NCI-H2107 treated with DMSO at 0.1 percent for 48 hours (cell line): Measurements from ENCODE around the gene AADACL2.
"Not testable (repeated sequence)": the region's sequence is repeated elsewhere in the genome, so short reads cannot be mapped to it uniquely, and the experiment has no call there.

Source experiments
- DNase-seq: peaks from one replicate; lab custom pipeline; 2025; ENCODE audit not compliant: unreplicated experiment; lab: John Stamatoyannopoulos, UW

The AADACL2 gene

DNA sequence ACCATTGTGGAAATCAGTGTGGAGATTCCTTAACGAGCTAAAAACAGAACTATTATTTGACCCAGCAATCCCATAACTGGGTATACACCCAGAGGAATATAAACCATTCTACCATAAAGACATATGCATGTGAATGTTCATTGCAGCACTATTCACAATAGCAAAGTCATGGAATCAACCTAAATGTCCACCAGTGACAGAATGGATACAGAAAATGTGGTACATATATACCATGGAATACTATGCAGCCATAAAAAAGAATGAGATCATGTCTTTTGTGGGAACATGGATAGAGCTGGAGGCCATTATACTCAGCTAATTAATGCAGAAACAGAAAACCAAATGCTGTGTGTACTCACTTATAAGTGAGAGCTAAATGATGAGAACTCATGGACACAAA, 31.0 kb downstream of the AADACL2 start:
- DNase-seq, result not testable (repeated sequence)

DNA sequence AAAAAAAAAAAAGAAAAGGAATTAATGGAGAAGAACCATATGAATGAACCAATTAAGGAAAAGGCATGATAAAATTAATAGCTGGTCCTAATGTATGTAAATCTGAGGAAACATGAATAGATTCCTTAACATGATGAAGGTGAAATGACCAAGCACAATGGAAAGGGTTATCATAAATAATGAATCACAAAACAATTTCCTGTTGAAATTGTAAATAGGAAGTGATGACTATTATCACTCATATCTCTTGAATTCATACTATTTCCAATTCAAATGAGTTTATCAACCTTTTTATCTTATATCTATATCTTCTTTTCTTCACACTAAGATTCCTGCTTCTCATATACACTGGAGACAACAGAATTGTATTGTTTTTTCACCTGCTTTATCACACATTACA, 32.0 kb downstream of the AADACL2 start:
- DNase-seq, result no peak

DNA sequence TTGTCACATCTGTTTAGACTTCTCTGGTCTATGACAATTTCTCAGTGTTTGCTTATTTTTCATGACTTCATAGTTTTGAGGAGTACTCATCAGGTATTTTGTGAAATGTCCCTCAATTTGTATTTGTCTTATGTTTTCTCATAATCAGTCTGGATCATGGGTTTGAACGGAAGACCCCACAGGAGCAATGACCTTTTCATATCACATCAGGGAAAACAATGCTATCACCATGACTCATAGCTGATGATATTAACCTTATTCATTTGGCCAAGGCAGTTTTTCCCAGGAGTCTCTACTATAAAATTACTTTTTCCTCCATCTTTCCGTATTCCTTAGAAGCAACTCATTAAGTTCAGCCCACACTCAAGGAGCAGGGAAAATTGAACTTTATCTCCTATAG, 32.7 kb downstream of the AADACL2 start:
- no peak for DNase-seq

DNA sequence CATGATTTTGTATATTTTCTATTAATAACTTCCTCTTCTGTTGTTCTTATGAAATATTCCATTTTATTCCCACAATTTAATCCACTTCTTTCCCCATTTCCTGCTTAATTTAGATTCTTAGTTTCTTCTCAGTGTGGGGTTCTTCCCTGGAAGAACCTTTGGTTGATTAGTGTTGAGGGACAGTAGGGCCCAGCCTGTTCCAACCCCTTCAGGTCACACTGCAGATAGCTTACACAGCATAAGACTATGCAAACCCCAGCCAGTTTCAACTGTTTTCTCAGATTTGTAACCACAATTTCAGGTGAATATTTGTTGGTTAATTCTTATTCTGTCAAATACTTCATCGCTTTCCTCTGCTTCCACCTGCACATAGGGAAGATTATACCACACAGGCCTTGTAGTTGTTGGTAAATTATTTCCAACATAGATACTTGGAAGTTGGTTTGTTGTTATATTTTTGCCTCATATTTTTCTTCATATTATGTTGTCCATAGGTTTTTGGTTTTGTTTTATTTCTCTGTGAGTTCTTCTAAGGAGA, 34.7 kb downstream of the AADACL2 start:
- no peak for DNase-seq

DNA sequence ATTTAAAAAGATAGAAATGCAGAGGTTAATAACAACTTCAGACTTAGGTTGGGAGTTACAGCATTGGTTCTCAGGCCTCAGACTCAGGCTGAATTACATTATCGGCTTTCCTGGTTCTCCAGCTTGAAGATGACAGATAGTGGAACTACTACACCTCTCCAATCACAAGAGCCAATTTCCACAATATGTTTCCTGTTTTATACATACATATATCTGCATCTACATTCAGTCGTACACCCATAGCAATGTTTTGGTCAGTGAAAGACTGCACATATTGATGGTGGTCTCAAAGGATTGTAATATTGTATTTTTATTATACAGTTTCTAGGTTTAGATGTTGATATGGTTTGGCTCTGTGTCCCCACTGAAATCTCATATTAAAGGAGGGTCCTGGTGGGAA, 35.4 kb downstream of the AADACL2 start:
- no peak for DNase-seq

DNA sequence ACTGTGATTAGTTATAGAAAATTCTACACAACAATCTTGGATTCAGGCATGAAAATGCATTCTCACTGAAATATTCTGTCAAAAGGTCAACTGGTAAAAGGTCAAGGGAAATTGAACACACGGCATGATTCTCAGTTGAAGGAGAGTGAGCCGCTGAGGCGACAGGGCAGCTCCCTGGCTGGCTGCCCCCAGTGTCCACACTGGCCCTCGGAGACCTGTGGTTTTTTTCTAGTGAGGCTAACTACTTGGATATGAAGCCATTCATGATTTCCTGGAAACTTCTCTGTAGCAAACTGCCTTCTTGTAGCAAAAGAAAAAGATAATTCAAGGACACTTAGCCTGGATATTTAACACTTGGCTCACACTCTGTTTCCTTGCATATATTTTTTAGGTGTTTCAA, 37.2 kb downstream of the AADACL2 start:
- no peak for DNase-seq

DNA sequence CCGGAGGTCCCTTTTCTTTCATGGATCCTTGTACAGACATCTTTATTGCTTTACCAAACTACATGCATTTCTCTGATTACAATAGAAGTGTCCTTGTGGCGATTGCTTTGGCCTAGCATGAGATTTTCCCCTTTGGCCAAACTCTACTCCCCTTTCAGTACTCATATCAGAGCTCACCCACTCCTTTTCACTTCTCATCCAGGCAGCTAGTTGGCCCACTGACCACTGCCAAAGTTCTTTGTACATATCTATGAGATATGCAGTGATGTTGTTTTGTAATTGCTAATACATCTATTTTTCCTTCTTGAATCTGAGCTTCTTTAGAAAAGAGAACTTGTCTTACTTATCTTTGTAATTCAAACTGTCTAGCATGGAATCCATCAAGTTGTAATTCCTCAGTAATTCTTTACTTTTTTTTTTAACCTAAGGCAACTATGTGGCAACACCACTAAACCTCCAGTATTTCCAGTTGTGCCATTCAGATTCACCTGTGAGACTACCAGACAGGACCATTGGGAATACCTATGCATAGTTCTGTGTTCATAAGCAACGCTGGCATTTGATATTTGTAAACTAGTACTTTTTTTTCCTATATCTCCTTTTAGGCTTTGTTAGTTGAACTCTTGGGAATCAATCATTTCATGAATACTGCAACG, 39.2 kb downstream of the AADACL2 start:
- DNase-seq, result no peak

DNA sequence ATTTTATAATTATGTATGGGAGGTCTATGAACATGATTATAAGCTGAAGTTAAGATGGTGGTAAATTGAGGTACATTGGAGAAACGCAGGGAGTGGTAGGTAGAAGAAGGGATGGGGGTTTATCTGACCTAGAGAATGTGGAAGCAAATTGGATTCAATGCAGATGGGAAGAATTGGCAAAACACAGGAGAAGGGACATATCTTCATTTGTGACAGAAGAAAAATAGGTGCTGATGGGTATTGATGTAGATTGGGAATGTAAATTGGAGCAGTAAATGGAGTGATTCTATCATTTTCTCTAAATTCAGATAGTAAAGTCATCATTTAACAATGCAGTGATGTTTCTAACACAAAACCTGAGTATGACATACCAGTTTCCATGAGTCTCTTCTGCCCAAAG, 40.5 kb downstream of the AADACL2 start:
- no peak for DNase-seq

DNA sequence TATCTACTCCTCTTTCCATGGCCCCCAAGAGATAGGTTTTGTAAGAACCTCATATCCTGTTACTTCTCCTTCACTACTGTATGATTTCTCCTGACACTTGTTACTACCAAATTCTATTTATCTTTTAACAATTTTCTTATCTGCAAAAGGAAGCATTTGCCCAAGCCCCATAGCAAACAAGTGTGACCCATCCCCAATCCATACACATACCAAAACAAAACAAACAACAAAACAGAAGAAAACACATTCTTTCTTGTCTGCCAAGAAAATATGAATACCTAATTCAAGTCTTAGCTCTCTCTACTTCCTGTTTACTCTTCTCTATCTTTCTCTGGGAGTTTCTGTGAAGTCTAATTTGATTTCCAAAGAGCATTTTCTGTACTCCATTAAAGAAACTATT, 41.2 kb downstream of the AADACL2 start:
- DNase-seq, result no peak

DNA sequence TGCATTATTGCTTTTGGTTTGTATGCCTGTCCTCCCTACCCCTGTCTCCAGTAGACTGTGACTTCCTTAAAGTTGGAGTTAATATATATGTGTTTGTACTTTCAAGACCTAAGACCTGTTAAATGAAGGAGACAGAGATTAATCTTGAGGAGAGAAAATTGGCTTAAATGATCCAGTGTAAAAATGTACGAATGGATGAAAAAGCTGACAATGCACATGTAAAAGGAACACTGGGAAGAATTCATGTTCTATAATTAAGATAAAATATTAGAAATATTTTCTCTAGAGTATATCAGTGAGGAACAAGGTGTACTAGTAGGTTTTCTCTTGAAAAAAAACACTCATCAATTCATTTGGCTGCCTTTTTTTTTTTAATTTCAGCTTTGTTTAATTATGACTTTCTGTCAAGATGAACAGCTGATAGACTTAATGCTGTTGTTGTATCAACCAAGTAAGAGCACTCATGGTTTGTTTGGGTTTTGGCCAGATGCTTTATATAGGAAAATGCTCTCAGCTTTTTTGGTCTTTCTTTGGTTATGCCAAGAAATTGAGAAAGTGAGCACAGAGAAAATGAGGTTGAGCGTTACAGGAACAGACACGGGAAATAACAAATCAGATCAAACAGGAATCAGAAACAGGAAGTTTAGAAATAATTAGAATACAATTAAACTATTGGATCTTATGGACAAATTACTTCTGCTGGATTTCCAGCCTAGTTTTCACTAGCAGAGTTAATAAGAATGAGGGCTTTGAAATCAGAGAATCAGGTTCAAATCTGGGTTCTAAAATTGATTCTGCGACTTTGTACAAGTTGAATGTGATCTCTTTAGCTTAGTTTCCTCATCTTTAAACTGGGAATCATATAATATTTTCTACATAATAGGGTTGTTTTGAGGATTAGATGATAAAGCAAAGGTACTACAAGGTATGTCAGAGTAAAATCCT, 41.9 kb downstream of the AADACL2 start:
- no peak for DNase-seq

DNA sequence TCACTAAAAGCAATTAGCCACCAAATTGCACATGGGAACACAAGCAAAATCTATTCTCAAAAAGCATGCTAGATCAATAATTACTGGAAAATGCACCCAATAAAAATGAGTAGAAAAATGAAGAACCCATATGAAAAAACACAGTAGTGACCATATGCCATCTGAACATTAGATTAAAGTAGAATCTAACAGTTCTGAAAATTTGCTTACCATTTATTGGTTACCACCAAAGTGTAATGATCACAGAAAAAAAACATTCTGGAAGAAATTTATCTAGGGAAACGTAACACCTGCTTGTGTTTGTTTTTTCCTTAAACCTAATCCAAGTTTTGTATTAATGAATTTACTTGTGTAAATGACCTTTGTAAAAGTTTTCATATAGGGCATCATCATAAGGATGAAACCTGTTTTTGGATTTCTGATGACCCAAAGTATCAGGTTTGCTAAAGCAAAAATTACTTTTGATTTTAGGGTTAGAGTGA, 42.6 kb downstream of the AADACL2 start:
- DNase-seq, result no peak

DNA sequence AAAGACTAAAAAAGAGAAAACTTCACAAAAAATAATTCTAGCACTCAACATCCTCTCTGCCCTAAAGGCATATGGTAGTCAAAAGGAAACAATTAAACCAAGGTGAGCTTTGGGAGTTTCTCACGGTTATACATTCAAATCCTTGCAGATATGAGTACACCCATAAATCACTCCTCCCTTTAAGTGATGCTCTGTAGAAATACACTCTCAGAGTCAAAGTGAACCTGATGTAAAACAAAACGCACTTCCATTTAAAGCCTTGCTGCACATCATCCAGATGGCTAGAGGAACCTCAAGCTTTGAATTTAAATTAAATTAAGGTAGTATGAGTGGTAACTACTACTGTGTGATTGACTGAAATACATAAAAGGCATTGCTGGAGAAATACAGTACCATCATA, 44.2 kb downstream of the AADACL2 start:
- DNase-seq, result no peak

DNA sequence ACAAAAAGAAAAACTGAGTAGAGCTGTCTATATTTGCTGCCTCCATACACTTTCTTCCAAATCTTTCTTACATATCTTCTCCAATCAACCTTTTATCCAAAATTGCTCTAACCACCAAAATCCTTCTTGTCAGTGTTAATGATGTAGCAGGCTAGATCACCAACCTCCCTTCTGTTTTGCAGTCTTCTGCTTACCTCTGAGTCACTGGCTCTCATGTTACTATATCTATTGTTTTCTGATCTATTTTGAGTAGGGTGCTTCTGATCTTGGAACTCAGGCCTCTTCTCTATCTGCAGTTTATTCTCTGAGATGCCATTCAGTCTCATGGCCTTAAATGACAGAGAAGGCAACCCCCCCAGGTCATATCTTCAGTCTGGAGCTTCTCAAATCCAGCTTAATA, 53.9 kb downstream of the AADACL2 start:
- peak; percentile 56 for DNase-seq

DNA sequence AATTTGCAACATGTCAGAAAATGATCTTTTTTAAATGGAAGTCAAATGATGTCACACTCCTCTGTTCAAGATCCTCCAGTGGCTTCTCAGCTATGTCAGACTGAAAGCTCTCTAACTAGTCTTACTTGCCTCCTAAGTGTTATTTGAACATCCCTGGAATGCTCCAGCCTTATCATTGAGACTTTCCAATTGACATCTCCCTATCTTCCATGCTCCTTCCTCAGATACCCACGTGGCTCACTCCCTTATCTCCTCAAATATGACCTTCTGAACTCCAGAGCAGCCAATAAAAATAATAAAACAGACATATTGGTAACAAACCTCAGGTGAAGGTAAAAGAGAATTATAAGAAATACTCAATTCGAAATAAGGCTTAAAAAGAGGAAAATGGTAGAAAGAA, 54.7 kb downstream of the AADACL2 start:
- no peak for DNase-seq

DNA sequence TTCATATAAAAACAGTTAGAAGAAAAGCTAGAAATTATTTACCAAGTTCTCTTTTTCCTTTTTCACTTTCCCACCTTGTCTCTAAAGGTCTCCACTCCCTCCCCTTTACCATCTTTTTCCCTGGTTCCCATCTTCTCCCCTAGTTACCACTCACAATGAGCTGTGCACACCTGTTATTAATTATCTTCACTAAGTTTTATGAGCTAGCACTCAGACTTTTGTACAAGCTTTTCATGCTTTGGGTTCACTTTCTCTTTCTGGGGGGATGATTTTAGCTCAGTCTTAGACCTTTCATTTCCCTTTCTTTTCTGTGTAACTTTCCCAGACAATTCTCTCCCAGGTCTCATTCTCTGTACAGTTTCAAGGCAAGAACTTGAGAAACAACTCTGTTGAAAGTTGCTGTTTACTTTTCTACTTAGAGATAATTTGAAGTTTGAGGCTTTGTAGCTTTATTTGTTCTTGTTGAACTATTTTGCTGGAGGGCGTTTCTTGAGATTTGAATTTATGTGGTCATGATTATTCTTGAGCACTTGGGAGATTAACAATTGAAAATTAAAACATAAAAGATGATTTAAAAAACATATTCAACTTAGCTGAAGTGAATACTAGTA, 56.2 kb downstream of the AADACL2 start:
- no peak for DNase-seq

DNA sequence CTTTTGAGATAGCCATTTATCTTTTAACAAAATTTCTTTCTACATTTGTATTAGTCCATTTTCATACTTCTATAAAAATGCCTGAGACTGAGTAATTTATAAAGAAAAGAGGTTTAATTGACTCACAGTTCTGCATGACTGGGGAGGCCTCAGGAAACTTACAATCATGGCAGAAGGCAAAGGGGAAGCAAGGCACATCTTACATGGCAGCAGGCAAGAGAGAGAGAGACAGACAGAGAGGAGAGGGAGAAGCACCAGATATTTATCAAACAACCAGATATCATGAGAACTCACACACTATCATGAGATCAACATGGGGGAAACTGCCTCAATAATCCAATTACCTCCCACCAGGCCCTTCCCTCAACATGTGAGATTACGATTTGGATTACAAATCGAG, 57.0 kb downstream of the AADACL2 start:
- not testable (repeated sequence) for DNase-seq

DNA sequence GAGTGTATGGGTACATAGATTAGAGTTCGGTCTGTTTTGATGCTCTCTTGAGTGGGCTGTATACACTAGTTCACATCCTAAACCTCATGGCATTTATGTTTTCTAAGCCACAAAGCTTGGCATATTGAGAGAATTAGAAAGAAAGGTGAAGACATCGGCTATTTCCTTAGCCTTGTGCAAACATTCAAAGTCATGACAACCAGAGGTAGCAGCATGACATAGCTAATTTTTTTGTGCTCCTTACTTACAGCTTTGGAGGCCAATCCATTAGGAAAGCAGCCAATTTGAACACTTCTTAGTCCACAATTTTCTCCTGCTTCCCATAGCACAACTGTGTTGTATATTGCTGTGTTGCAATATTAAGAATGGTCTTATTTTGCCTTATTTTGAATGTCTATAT, 58.7 kb downstream of the AADACL2 start:
- no peak for DNase-seq

DNA sequence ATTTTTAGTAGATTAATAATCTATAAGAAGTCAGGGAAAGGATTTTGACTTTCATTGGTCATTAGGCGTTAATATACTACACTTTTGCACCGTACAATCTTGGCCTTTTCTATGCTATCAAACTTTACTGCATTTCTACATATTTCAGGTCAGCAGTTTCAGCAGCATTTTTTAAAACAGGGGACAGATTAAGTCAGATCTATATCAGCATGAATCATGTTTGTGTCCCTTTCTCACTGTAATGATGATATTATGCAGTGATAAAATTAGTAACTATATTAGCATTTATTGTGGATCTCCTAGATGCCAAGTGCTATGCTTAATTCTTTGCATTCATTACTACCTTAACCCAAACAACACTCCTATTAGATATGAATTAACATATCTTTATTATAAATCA, 59.9 kb downstream of the AADACL2 start:
- DNase-seq, result no peak

DNA sequence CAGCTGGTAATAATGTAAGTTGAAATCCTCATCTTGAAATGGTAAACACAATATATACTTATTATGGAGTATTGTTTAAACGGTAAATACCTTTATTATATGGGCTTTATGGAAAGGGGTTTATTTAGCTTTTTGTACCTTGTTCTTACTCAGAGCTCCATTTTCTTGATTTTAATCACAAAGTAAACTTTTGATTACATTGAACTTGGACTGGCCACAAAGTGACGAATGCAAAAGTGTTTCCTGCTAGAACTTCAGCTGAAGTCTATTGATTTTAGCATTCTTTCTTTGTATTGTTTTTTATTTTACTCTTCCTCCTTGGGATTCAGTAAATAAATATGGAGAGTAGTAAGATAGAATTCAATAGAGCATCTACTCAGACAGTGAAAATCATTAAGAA, 60.4 kb downstream of the AADACL2 start:
- DNase-seq, result no peak

DNA sequence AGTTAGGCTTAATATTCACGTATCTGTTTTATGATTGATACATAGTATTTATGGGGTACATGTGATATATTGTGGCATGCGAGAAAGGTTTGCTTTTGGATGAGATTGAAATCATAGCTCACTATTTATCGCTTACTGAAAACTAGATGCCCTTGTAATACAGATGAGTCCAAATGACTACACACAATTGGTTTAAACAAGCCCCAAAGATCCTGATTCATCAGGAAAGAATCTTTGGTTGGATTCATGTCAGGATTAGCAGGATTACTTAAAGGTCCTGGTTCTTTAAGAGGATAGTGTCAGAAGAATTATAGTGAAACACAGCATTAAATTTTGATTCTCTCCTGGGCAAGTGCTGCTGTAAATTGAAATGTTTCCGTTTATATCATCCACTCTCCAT, 61.5 kb downstream of the AADACL2 start:
- no peak for DNase-seq

DNA sequence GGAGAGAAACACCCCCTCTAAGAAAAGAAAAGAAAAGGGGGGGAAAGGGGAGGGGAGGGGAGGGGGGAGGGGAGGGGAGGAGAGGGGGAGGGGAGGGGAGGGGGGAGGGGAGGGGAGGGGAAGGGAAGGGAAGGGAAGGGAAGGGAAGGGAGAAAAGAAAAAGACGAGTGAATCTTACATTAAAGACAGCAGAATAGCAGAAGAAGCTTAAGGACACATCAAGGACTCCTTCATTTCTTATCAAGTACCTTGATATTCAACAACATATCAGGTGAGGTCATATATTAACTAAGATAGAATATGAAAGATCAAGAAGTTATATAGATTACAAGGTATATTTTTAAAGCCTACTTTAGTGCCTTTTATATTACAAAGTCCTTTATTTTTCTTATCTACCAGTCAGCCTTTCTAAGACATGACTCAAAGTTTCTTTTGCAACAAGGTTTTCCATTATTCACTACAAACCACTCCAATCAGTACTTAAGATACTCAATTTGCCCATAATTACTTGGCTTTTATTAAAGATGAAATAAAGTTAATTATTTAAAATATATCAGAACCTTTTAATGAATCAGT, 62.5 kb downstream of the AADACL2 start:
- no peak for DNase-seq
